ENCODE measurements around the gene TRPM5. TPM values are rescaled to one million over a fixed set of nuclear protein-coding genes. Genes with fewer than 3 reads are reported as not detected.

The TRPM5 gene
- total and polyA plus RNA-seq, 7 donors: not detected

- no peak for DNase-seq
- Histone ChIP-seq H3K4me1 (no peaks in the 10 kb centered on the region), H3K27ac (no peak overlapping the region), H3K4me3 (no peak overlapping the region), H3K9me3 (no peaks in the 10 kb centered on the region), H3K36me3 (ENCODE audit: insufficient read depth in 1 of 2, low read depth in 1 of 2) (no peaks in the 10 kb centered on the region), H3K27me3 (ENCODE audit: insufficient read depth in 3 of 3, low read length in 2 of 3) (peaks cover 0 to 2% (median 2%) of the 10 kb centered on the region in 3 donors)
- intact Hi-C loops (cut with DNase I): no loop called here
- no peak for ATAC-seq
- no peak for TF ChIP-seq CTCF (IDR thresholded peaks at IDR 0.05)
- WGBS, 3 donors: 68 to 75% (median 71%) methylated on average over 21 to 24 of the region's 24 CpGs
Measured at GRCh38 chr11:2462986-2463765, 18.9 kb upstream of the TRPM5 start.

- H3K4me1 ChIP-seq: no peaks in the 10 kb centered on the region
- H3K4me3 ChIP-seq: no peak overlapping the region
Measured at GRCh38 chr11:2462543-2462985, 18.2 kb upstream of the TRPM5 start.

GRCh38 chr11:2461956-2462542, 17.7 kb upstream of the TRPM5 start:
- Histone ChIP-seq H3K9me3 (no peaks in the 10 kb centered on the region), H3K36me3 (ENCODE audit: insufficient read depth in 1 of 2, low read depth in 1 of 2) (no peaks in the 10 kb centered on the region), H3K4me3 (no peak overlapping the region), H3K4me1 (no peaks in the 10 kb centered on the region), H3K27ac (no peak overlapping the region), H3K27me3 (ENCODE audit: insufficient read depth in 3 of 3, low read length in 2 of 3) (peaks cover 0 to 6% (median 2%) of the 10 kb centered on the region in 3 donors)
- TF ChIP-seq CTCF (IDR thresholded peaks at IDR 0.05): no peak
- 85 to 91% (median 87%) methylated on average over 14 of the region's 14 CpGs for WGBS, 3 donors
- no peak for DNase-seq
- ATAC-seq: no peak
- intact Hi-C loops (cut with DNase I): no loop called here

More at GRCh38 chr11:2462543-2462985, 18.2 kb upstream of the TRPM5 start:
- WGBS, 3 donors: 89 to 95% (median 91%) methylated on average over 8 of the region's 8 CpGs
- TF ChIP-seq CTCF (IDR thresholded peaks at IDR 0.05): no peak
- peaks cover 0 to 2% (median 2%) of the 10 kb centered on the region in 3 donors for H3K27me3 ChIP-seq (ENCODE audit: insufficient read depth in 3 of 3, low read length in 2 of 3)
- H3K27ac ChIP-seq: no peak overlapping the region
- ATAC-seq: no peak
- DNase-seq: no peak
- intact Hi-C loops (cut with DNase I): no loop called here
- H3K9me3 ChIP-seq: no peaks in the 10 kb centered on the region
- H3K36me3 ChIP-seq (ENCODE audit: insufficient read depth in 1 of 2, low read depth in 1 of 2): no peaks in the 10 kb centered on the region

- H3K36me3 ChIP-seq (ENCODE audit: insufficient read depth in 1 of 2, low read depth in 1 of 2): no peaks in the 10 kb centered on the region
- no peak for TF ChIP-seq CTCF (IDR thresholded peaks at IDR 0.05)
- intact Hi-C loops (cut with DNase I): no loop called here
- no peaks in the 10 kb centered on the region for H3K4me1 ChIP-seq
- DNase-seq: no peak
- no peak overlapping the region for H3K4me3 ChIP-seq
- no peaks in the 10 kb centered on the region for H3K9me3 ChIP-seq
- no peak for ATAC-seq
- H3K27ac ChIP-seq: no peak overlapping the region
- WGBS, 3 donors: 86 to 87% (median 86%) methylated on average over 16 to 17 of the region's 17 CpGs
- H3K27me3 ChIP-seq (ENCODE audit: insufficient read depth in 3 of 3, low read length in 2 of 3): peaks cover 0 to 6% (median 2%) of the 10 kb centered on the region in 3 donors
Measured at GRCh38 chr11:2461253-2461955, 17.1 kb upstream of the TRPM5 start.
